ENCODE results near the gene TXNDC15. TPM values are rescaled to one million over a fixed set of nuclear protein-coding genes. Genes with fewer than 3 reads are reported as not detected.

Gene TXNDC15
- total and polyA plus RNA-seq, 2 of the 13 experiments (the other 11 are each of a cell fraction or from before 2014, with no cell fraction given): 22.2 to 49.9 TPM

DNA sequence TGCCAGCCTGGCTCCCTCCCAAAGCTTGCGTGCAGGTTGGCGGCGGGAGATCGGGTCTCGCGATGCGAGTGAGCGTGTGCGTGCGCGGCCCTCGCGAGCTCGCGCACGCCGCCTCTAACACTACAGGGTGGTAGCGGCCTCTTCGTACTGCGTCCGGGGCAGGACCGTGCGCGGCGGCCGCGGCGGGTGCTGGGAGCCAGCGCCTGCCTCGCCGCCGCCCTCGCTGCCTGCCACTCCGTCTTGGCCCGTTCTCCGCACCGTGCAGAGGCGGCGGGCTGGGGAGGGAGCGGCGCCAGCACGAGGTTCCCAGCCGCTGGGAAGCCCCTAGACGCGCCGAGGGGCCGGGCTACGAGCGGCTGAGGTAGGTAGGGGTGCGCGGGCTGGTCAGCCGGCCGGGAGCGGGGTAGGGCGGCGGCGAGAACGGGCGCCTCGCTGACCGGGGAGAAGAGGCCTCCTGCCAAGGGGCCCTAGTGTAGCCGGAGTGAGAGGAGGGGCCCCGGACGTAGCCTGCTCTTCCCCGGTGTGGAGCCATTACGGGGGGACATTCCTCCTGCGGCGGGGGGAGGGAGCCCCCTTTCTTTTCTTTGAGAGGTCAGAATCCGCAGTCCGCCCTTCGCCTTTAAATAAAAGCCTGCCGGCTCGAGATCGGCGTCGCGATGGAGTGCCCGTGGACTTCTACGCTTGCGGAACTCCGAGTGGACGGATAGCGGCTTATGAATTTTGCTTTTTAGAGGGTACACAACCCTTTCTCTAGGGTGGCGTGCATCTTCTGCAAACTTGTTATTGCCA lies 28.1 kb upstream of the TXNDC15 start, which contains the start of gene C5orf24 (continued):
- TF ChIP-seq MLXIP (CRISPR knock-in tag; IDR thresholded peaks at IDR 0.05; ENCODE audit: borderline replicate concordance): peak; percentile 78; the same call in 1 of the 2 replicates
- TF ChIP-seq ZNF781 (CRISPR knock-in tag; IDR thresholded peaks at IDR 0.05; ENCODE audit: borderline replicate concordance, not compliant biosample characterization): no peak
- TF ChIP-seq ZNF780A (CRISPR knock-in tag; IDR thresholded peaks at IDR 0.05): no peak
- TF ChIP-seq, protein P1, sequence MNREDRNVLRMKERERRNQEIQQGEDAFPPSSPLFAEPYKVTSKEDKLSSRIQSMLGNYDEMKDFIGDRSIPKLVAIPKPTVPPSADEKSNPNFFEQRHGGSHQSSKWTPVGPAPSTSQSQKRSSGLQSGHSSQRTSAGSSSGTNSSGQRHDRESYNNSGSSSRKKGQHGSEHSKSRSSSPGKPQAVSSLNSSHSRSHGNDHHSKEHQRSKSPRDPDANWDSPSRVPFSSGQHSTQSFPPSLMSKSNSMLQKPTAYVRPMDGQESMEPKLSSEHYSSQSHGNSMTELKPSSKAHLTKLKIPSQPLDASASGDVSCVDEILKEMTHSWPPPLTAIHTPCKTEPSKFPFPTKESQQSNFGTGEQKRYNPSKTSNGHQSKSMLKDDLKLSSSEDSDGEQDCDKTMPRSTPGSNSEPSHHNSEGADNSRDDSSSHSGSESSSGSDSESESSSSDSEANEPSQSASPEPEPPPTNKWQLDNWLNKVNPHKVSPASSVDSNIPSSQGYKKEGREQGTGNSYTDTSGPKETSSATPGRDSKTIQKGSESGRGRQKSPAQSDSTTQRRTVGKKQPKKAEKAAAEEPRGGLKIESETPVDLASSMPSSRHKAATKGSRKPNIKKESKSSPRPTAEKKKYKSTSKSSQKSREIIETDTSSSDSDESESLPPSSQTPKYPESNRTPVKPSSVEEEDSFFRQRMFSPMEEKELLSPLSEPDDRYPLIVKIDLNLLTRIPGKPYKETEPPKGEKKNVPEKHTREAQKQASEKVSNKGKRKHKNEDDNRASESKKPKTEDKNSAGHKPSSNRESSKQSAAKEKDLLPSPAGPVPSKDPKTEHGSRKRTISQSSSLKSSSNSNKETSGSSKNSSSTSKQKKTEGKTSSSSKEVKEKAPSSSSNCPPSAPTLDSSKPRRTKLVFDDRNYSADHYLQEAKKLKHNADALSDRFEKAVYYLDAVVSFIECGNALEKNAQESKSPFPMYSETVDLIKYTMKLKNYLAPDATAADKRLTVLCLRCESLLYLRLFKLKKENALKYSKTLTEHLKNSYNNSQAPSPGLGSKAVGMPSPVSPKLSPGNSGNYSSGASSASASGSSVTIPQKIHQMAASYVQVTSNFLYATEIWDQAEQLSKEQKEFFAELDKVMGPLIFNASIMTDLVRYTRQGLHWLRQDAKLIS (CRISPR knock-in tag; IDR thresholded peaks at IDR 0.05): 0 out of 2 replicates have a peak, but pooled peaks have one; percentile 47
- TF ChIP-seq ZNF382 (CRISPR knock-in tag; IDR thresholded peaks at IDR 0.05; ENCODE audit: borderline replicate concordance): no peak
- peak; percentile 11; the same call in 1 of the 2 replicates for TF ChIP-seq AKNA (CRISPR knock-in tag; IDR thresholded peaks at IDR 0.05; ENCODE audit: borderline replicate concordance)
- no peak for TF ChIP-seq SSRP1 (CRISPR knock-in tag; IDR thresholded peaks at IDR 0.05)
- TF ChIP-seq HDAC6 (IDR thresholded peaks at IDR 0.05; ENCODE audit: low read depth, low read length): no peak
- TF ChIP-seq HNF1B (CRISPR knock-in tag; IDR thresholded peaks at IDR 0.05): no peak
- TF ChIP-seq ZNF24 (IDR thresholded peaks at IDR 0.05): no peak; the same call in 1 of the 2 replicates
- TF ChIP-seq, protein P2, sequence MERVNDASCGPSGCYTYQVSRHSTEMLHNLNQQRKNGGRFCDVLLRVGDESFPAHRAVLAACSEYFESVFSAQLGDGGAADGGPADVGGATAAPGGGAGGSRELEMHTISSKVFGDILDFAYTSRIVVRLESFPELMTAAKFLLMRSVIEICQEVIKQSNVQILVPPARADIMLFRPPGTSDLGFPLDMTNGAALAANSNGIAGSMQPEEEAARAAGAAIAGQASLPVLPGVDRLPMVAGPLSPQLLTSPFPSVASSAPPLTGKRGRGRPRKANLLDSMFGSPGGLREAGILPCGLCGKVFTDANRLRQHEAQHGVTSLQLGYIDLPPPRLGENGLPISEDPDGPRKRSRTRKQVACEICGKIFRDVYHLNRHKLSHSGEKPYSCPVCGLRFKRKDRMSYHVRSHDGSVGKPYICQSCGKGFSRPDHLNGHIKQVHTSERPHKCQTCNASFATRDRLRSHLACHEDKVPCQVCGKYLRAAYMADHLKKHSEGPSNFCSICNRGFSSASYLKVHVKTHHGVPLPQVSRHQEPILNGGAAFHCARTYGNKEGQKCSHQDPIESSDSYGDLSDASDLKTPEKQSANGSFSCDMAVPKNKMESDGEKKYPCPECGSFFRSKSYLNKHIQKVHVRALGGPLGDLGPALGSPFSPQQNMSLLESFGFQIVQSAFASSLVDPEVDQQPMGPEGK (CRISPR knock-in tag; IDR thresholded peaks at IDR 0.05): peak; percentile 58
- TF ChIP-seq ZNF672 (CRISPR knock-in tag; IDR thresholded peaks at IDR 0.05): no peak

All from HepG2 (cell line).